ENCODE data around the gene NR1H3.

Gene NR1H3

GRCh38 chr11:47244448-47245350 lies 13.1 kb upstream of the NR1H3 start:
- DNase-seq: no peak

GRCh38 chr11:47245611-47246357 lies 12.0 kb upstream of the NR1H3 start:
- no peak for DNase-seq

GRCh38 chr11:47247502-47247901 lies 10.3 kb upstream of the NR1H3 start:
- no peak for DNase-seq

GRCh38 chr11:47248304-47248663 lies 9.5 kb upstream of the NR1H3 start:
- no peak for DNase-seq

- peak; percentile 96 for DNase-seq
Measured at GRCh38 chr11:47248664-47249377, 9.0 kb upstream of the NR1H3 start, which contains the start of gene ACP2. Gene ACP2 (minus strand): TSS chr11:47248814. CDS start chr11:47248789, 25 bp downstream.

GRCh38 chr11:47249378-47249715 lies 8.4 kb upstream of the NR1H3 start:
- DNase-seq: no peak

GRCh38 chr11:47251751-47252150 lies 6.0 kb upstream of the NR1H3 start:
- DNase-seq: no peak

- DNase-seq: no peak
Measured at GRCh38 chr11:47253660-47254059, 4.1 kb upstream of the NR1H3 start.

GRCh38 chr11:47254386-47254785 lies 3.4 kb upstream of the NR1H3 start:
- DNase-seq: no peak

- no peak for DNase-seq
Measured at GRCh38 chr11:47256374-47256773, 1.4 kb upstream of the NR1H3 start.

GRCh38 chr11:47257177-47257516 lies 649 bp upstream of the NR1H3 start:
- DNase-seq: no peak

GRCh38 chr11:47258317-47258902 lies 614 bp downstream of the NR1H3 start:
- no peak for DNase-seq

- DNase-seq: peak; percentile 34
Measured at GRCh38 chr11:47259232-47259977, 1.6 kb downstream of the NR1H3 start.

GRCh38 chr11:47260366-47260765 lies 2.6 kb downstream of the NR1H3 start:
- no peak for DNase-seq

GRCh38 chr11:47261291-47261800 lies 3.5 kb downstream of the NR1H3 start:
- no peak for DNase-seq

GRCh38 chr11:47264119-47264518 lies 6.3 kb downstream of the NR1H3 start:
- DNase-seq: no peak

GRCh38 chr11:47264521-47264920 lies 6.7 kb downstream of the NR1H3 start:
- DNase-seq: no peak

GRCh38 chr11:47267876-47268275 lies 10.1 kb downstream of the NR1H3 start:
- no peak for DNase-seq

GRCh38 chr11:47268448-47269001 lies 10.7 kb downstream of the NR1H3 start:
- DNase-seq: no peak

GRCh38 chr11:47269002-47269828 lies 11.4 kb downstream of the NR1H3 start:
- DNase-seq: peak; percentile 97

- peak; percentile 97 for DNase-seq
Measured at GRCh38 chr11:47269829-47270305, 12.1 kb downstream of the NR1H3 start, which contains the start of gene MADD. Gene MADD (plus strand): TSS chr11:47270133.
